ENCODE results near the gene NEDD1.

The NEDD1 gene

GRCh38 chr12:96906849-96907670 lies at the start of gene NEDD1:
NEDD1 (plus strand) TSS chr12:96907257; CDS start chr12:96909760, 2,503 bp downstream.
- H3K27me3 ChIP-seq (ENCODE audit: low read depth, low read length), result no peaks in the 10 kb centered on the region
- peak within 1 kb of the TSS; percentile 90 to 98 for H3K4me3 ChIP-seq (ENCODE audit: low read depth in 1 of 2, low read length in 2 of 2)
- peak within 1 kb of the TSS; percentile 91 for H3K27ac ChIP-seq (ENCODE audit: low read length)
- no peaks in the 10 kb centered on the region for H3K36me3 ChIP-seq (ENCODE audit: control insufficient read depth in 1 of 2, insufficient read depth in 2 of 2, low read length in 2 of 2)
- H3K9me3 ChIP-seq (ENCODE audit: control insufficient read depth in 1 of 2, low read length in 2 of 2), result no peaks in the 10 kb centered on the region
- peaks cover 4 to 9% of the 10 kb centered on the region in 2 donors for H3K4me1 ChIP-seq (ENCODE audit: control insufficient read depth in 1 of 2, insufficient read depth in 2 of 2, low read length in 2 of 2)

GRCh38 chr12:96858162-96858561 lies 48.9 kb upstream of the NEDD1 start:
- H3K36me3 ChIP-seq (ENCODE audit: control insufficient read depth in 1 of 2, insufficient read depth in 2 of 2, low read length in 2 of 2), result no peaks in the 10 kb centered on the region
- H3K9me3 ChIP-seq (ENCODE audit: control insufficient read depth in 1 of 2, low read length in 2 of 2), result no peaks in the 10 kb centered on the region
- H3K27me3 ChIP-seq (ENCODE audit: low read depth, low read length), result no peaks in the 10 kb centered on the region
- no peak overlapping the region for H3K4me3 ChIP-seq (ENCODE audit: low read depth in 1 of 2, low read length in 2 of 2)
- H3K27ac ChIP-seq (ENCODE audit: low read length), result no peak overlapping the region
- H3K4me1 ChIP-seq (ENCODE audit: control insufficient read depth in 1 of 2, insufficient read depth in 2 of 2, low read length in 2 of 2), result no peaks in the 10 kb centered on the region

GRCh38 chr12:96861656-96862055 lies 45.4 kb upstream of the NEDD1 start:
- H3K9me3 ChIP-seq (ENCODE audit: control insufficient read depth in 1 of 2, low read length in 2 of 2), result no peaks in the 10 kb centered on the region
- H3K27me3 ChIP-seq (ENCODE audit: low read depth, low read length), result no peaks in the 10 kb centered on the region
- no peak overlapping the region for H3K27ac ChIP-seq (ENCODE audit: low read length)
- H3K36me3 ChIP-seq (ENCODE audit: control insufficient read depth in 1 of 2, insufficient read depth in 2 of 2, low read length in 2 of 2), result no peaks in the 10 kb centered on the region
- H3K4me3 ChIP-seq (ENCODE audit: low read depth in 1 of 2, low read length in 2 of 2), result no peak overlapping the region
- no peaks in the 10 kb centered on the region for H3K4me1 ChIP-seq (ENCODE audit: control insufficient read depth in 1 of 2, insufficient read depth in 2 of 2, low read length in 2 of 2)

GRCh38 chr12:96862326-96862725 lies 44.7 kb upstream of the NEDD1 start:
- no peaks in the 10 kb centered on the region for H3K4me1 ChIP-seq (ENCODE audit: control insufficient read depth in 1 of 2, insufficient read depth in 2 of 2, low read length in 2 of 2)
- H3K36me3 ChIP-seq (ENCODE audit: control insufficient read depth in 1 of 2, insufficient read depth in 2 of 2, low read length in 2 of 2), result no peaks in the 10 kb centered on the region
- no peaks in the 10 kb centered on the region for H3K9me3 ChIP-seq (ENCODE audit: control insufficient read depth in 1 of 2, low read length in 2 of 2)
- H3K27ac ChIP-seq (ENCODE audit: low read length), result no peak overlapping the region
- no peak overlapping the region for H3K4me3 ChIP-seq (ENCODE audit: low read depth in 1 of 2, low read length in 2 of 2)
- H3K27me3 ChIP-seq (ENCODE audit: low read depth, low read length), result no peaks in the 10 kb centered on the region

- Histone ChIP-seq H3K9me3 (ENCODE audit: control insufficient read depth in 1 of 2, low read length in 2 of 2) (no peaks in the 10 kb centered on the region), H3K36me3 (ENCODE audit: control insufficient read depth in 1 of 2, insufficient read depth in 2 of 2, low read length in 2 of 2) (no peaks in the 10 kb centered on the region), H3K4me1 (ENCODE audit: control insufficient read depth in 1 of 2, insufficient read depth in 2 of 2, low read length in 2 of 2) (no peaks in the 10 kb centered on the region), H3K4me3 (ENCODE audit: low read depth in 1 of 2, low read length in 2 of 2) (no peak overlapping the region), H3K27ac (ENCODE audit: low read length) (no peak overlapping the region), H3K27me3 (ENCODE audit: low read depth, low read length) (no peaks in the 10 kb centered on the region)
These were observed 42.7 kb upstream of the NEDD1 start for GRCh38 chr12:96864335-96864734.

- Histone ChIP-seq H3K9me3 (ENCODE audit: control insufficient read depth in 1 of 2, low read length in 2 of 2) (no peaks in the 10 kb centered on the region), H3K36me3 (ENCODE audit: control insufficient read depth in 1 of 2, insufficient read depth in 2 of 2, low read length in 2 of 2) (no peaks in the 10 kb centered on the region), H3K27me3 (ENCODE audit: low read depth, low read length) (no peaks in the 10 kb centered on the region), H3K4me3 (ENCODE audit: low read depth in 1 of 2, low read length in 2 of 2) (no peak overlapping the region), H3K27ac (ENCODE audit: low read length) (no peak overlapping the region), H3K4me1 (ENCODE audit: control insufficient read depth in 1 of 2, insufficient read depth in 2 of 2, low read length in 2 of 2) (no peaks in the 10 kb centered on the region)
These were observed 40.1 kb upstream of the NEDD1 start for GRCh38 chr12:96866801-96867590.

- H3K4me1 ChIP-seq (ENCODE audit: control insufficient read depth in 1 of 2, insufficient read depth in 2 of 2, low read length in 2 of 2), result no peaks in the 10 kb centered on the region
- H3K36me3 ChIP-seq (ENCODE audit: control insufficient read depth in 1 of 2, insufficient read depth in 2 of 2, low read length in 2 of 2), result no peaks in the 10 kb centered on the region
- no peak overlapping the region for H3K4me3 ChIP-seq (ENCODE audit: low read depth in 1 of 2, low read length in 2 of 2)
- H3K27me3 ChIP-seq (ENCODE audit: low read depth, low read length), result no peaks in the 10 kb centered on the region
- no peaks in the 10 kb centered on the region for H3K9me3 ChIP-seq (ENCODE audit: control insufficient read depth in 1 of 2, low read length in 2 of 2)
- H3K27ac ChIP-seq (ENCODE audit: low read length), result no peak overlapping the region
These were observed 36.1 kb upstream of the NEDD1 start for GRCh38 chr12:96870946-96871345.

GRCh38 chr12:96872961-96873360 lies 34.1 kb upstream of the NEDD1 start:
- Histone ChIP-seq H3K27ac (ENCODE audit: low read length) (no peak overlapping the region), H3K36me3 (ENCODE audit: control insufficient read depth in 1 of 2, insufficient read depth in 2 of 2, low read length in 2 of 2) (no peaks in the 10 kb centered on the region), H3K9me3 (ENCODE audit: control insufficient read depth in 1 of 2, low read length in 2 of 2) (no peaks in the 10 kb centered on the region), H3K27me3 (ENCODE audit: low read depth, low read length) (no peaks in the 10 kb centered on the region), H3K4me3 (ENCODE audit: low read depth in 1 of 2, low read length in 2 of 2) (no peak overlapping the region), H3K4me1 (ENCODE audit: control insufficient read depth in 1 of 2, insufficient read depth in 2 of 2, low read length in 2 of 2) (no peaks in the 10 kb centered on the region)

- H3K27me3 ChIP-seq (ENCODE audit: low read depth, low read length), result no peaks in the 10 kb centered on the region
- H3K36me3 ChIP-seq (ENCODE audit: control insufficient read depth in 1 of 2, insufficient read depth in 2 of 2, low read length in 2 of 2), result no peaks in the 10 kb centered on the region
- no peak overlapping the region for H3K4me3 ChIP-seq (ENCODE audit: low read depth in 1 of 2, low read length in 2 of 2)
- no peaks in the 10 kb centered on the region for H3K4me1 ChIP-seq (ENCODE audit: control insufficient read depth in 1 of 2, insufficient read depth in 2 of 2, low read length in 2 of 2)
- no peak overlapping the region for H3K27ac ChIP-seq (ENCODE audit: low read length)
- no peaks in the 10 kb centered on the region for H3K9me3 ChIP-seq (ENCODE audit: control insufficient read depth in 1 of 2, low read length in 2 of 2)
These were observed 32.8 kb upstream of the NEDD1 start for GRCh38 chr12:96874211-96874610.

- H3K9me3 ChIP-seq (ENCODE audit: control insufficient read depth in 1 of 2, low read length in 2 of 2), result no peaks in the 10 kb centered on the region
- no peaks in the 10 kb centered on the region for H3K4me1 ChIP-seq (ENCODE audit: control insufficient read depth in 1 of 2, insufficient read depth in 2 of 2, low read length in 2 of 2)
- no peaks in the 10 kb centered on the region for H3K36me3 ChIP-seq (ENCODE audit: control insufficient read depth in 1 of 2, insufficient read depth in 2 of 2, low read length in 2 of 2)
- H3K4me3 ChIP-seq (ENCODE audit: low read depth in 1 of 2, low read length in 2 of 2), result no peak overlapping the region
- no peak overlapping the region for H3K27ac ChIP-seq (ENCODE audit: low read length)
- H3K27me3 ChIP-seq (ENCODE audit: low read depth, low read length), result no peaks in the 10 kb centered on the region
These were observed 30.1 kb upstream of the NEDD1 start for GRCh38 chr12:96876966-96877365.

GRCh38 chr12:96878704-96879103 lies 28.4 kb upstream of the NEDD1 start:
- H3K4me1 ChIP-seq (ENCODE audit: control insufficient read depth in 1 of 2, insufficient read depth in 2 of 2, low read length in 2 of 2), result no peaks in the 10 kb centered on the region
- H3K27me3 ChIP-seq (ENCODE audit: low read depth, low read length), result no peaks in the 10 kb centered on the region
- H3K4me3 ChIP-seq (ENCODE audit: low read depth in 1 of 2, low read length in 2 of 2), result no peak overlapping the region
- no peaks in the 10 kb centered on the region for H3K36me3 ChIP-seq (ENCODE audit: control insufficient read depth in 1 of 2, insufficient read depth in 2 of 2, low read length in 2 of 2)
- H3K9me3 ChIP-seq (ENCODE audit: control insufficient read depth in 1 of 2, low read length in 2 of 2), result no peaks in the 10 kb centered on the region
- no peak overlapping the region for H3K27ac ChIP-seq (ENCODE audit: low read length)

All from muscle layer of duodenum (tissue), 2 donors.